H1 (cell line): ENCODE data around the gene SND1. TPM values are rescaled to one million over a fixed set of nuclear protein-coding genes. Genes with fewer than 3 reads are reported as not detected.

Experiments used
- CBX5 ChIP-seq: fragments of 300-800, 300-1000 bp; sonication (generic); IDR thresholded peaks from 2 replicates; pipeline ENCODE4 v1.7.1; 2016; ENCODE audit warnings: antibody characterized with exemption, low read length, low read depth
- RFX5 ChIP-seq: IDR thresholded peaks from 2 replicates; pipeline ENCODE4 v1.6.1; 2011; ENCODE audit warnings: low read depth, low read length, improper control_type of control experiment, borderline replicate concordance
- polyA plus RNA-seq, 7 experiments: library from polyadenylated mRNA; depleted of rRNA in 3 of 7; stranded (reverse) in 5 of 7; unstranded in 2 of 7; fragments of >200 nt in 5 of 7; fragments of 200-250 nt in 2 of 7; gene quantifications; 1 replicate in 5 of 7; 2 replicates in 1 of 7; 4 replicates in 1 of 7; pipeline versions ENCODE4 v1.2.1 to v1.2.3, GENCODE V29; 2011 to 2013; ENCODE audit warnings: missing spikeins in 2 of 7, mixed read lengths in 2 of 7
- total RNA-seq: library from RNA; stranded (reverse); fragmentation: NEBNext Ultra II Directional; extraction: Animal tissue kit (Norgen Biotek cat#: 25700); gene quantifications from 2 replicates; pipeline ENCODE4 v1.2.1, GENCODE V29; 2021

Gene SND1
- total and polyA plus RNA-seq, 2 of the 8 experiments (the other 6 are each of a cell fraction or from before 2014, with no cell fraction given) = 122 to 290 TPM

GRCh38 chr7:128100225-128100948 lies 448.4 kb downstream of the SND1 start (continued):
- TF ChIP-seq CBX5 (no peak), RFX5 (no peak)
